ENCODE measurements around the gene ZNF527. TPM values are rescaled to one million over a fixed set of nuclear protein-coding genes. Genes with fewer than 3 reads are reported as not detected.
"Not testable (repeated sequence)": the region's sequence is repeated elsewhere in the genome, so short reads cannot be mapped to it uniquely, and the experiment has no call there.

The ZNF527 gene
- total RNA-seq, 1 experiment from 2014 or later: 3.2 TPM

DNA sequence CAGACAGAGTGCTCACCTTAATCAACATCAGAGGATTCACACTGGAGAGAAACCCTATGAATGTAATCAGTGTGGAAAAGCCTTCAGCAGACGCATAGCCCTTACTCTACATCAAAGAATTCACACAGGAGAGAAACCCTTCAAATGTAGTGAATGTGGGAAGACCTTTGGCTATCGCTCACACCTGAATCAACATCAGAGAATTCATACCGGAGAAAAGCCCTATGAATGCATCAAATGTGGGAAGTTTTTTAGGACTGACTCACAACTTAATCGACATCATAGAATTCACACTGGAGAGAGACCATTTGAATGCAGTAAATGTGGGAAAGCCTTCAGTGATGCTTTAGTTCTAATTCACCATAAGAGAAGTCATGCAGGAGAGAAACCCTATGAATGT, 18.3 kb downstream of the ZNF527 start:
- BruUV-seq (replicated peaks): no TSS peak
- H2AFZ ChIP-seq: no peak overlapping the region
- POLR2A ChIA-PET (ENCODE audit: unreplicated experiment): no interaction called here

DNA sequence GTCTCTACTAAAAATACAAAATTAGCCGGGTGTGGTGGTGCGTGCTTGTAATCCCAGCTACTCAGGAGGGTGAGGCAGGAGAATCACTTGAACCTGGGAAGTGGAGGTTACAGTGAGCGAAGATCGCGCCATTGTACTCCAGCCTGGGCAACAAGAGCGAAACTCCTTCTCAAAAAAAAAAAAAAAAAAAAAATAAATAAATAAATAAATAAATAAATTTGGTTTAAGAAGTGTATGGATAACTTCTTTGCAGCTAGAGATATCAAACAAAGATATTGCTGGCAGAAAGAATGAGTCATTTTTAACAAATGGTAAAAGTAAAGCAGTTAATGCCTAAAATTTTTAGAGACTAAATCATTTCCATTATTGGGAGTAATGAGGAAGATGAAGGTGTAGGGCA, 20.5 kb downstream of the ZNF527 start:
- H2AFZ ChIP-seq; POLR2A ChIA-PET (ENCODE audit: unreplicated experiment); DNase-seq; H3K4me2 ChIP-seq; H3K79me2 ChIP-seq (ENCODE audit: low read depth); H3K27me3 ChIP-seq (ENCODE audit: insufficient read depth, low read depth); H4K20me1 ChIP-seq (ENCODE audit: insufficient read depth); H3K4me3 ChIP-seq; H3K9me2 ChIP-seq (ENCODE audit: insufficient read depth); BruUV-seq (replicated peaks); CTCF ChIA-PET; H3K4me1 ChIP-seq (replicated peaks; ENCODE audit: insufficient read depth); intact Hi-C loops (cut with micrococcal nuclease; ENCODE audit: unreplicated experiment); H3F3A ChIP-seq (ENCODE audit: insufficient read depth, low read depth); H3K27ac ChIP-seq: not testable (repeated sequence)
- Histone ChIP-seq H3K36me3 (ENCODE audit: low read depth) (peaks cover 17% of the 10 kb centered on the region), H3K9me3 (ENCODE audit: insufficient read depth, low read depth) (peaks cover 53% of the 10 kb centered on the region)

More for the DNA sequence above, 18.3 kb downstream of the ZNF527 start:
- CTCF ChIA-PET: no interaction called here
- Histone ChIP-seq H4K20me1 (ENCODE audit: insufficient read depth) (no peaks in the 10 kb centered on the region), H3K36me3 (ENCODE audit: low read depth) (peaks cover 26% of the 10 kb centered on the region), H3K4me1 (replicated peaks; ENCODE audit: insufficient read depth) (no peaks in the 10 kb centered on the region), H3K4me3 (no peak overlapping the region; the same call in 1 of the 2 replicates), H3K27ac (no peak overlapping the region), H3K9me2 (ENCODE audit: insufficient read depth) (no peaks in the 10 kb centered on the region), H3K27me3 (ENCODE audit: insufficient read depth, low read depth) (no peaks in the 10 kb centered on the region), H3K79me2 (ENCODE audit: low read depth) (no peaks in the 10 kb centered on the region), H3K4me2 (no peak overlapping the region), H3K9me3 (ENCODE audit: insufficient read depth, low read depth) (peaks cover 63% of the 10 kb centered on the region), H3F3A (ENCODE audit: insufficient read depth, low read depth) (no peaks in the 10 kb centered on the region)
- DNase-seq: no peak
- TF ChIP-seq, protein P1, sequence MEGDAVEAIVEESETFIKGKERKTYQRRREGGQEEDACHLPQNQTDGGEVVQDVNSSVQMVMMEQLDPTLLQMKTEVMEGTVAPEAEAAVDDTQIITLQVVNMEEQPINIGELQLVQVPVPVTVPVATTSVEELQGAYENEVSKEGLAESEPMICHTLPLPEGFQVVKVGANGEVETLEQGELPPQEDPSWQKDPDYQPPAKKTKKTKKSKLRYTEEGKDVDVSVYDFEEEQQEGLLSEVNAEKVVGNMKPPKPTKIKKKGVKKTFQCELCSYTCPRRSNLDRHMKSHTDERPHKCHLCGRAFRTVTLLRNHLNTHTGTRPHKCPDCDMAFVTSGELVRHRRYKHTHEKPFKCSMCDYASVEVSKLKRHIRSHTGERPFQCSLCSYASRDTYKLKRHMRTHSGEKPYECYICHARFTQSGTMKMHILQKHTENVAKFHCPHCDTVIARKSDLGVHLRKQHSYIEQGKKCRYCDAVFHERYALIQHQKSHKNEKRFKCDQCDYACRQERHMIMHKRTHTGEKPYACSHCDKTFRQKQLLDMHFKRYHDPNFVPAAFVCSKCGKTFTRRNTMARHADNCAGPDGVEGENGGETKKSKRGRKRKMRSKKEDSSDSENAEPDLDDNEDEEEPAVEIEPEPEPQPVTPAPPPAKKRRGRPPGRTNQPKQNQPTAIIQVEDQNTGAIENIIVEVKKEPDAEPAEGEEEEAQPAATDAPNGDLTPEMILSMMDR (conservative IDR thresholded peaks at IDR 0.05): no peak
- TF ChIP-seq EZH2 (IDR thresholded peaks at IDR 0.05; ENCODE audit: low read depth): no peak
- intact Hi-C loops (cut with micrococcal nuclease; ENCODE audit: unreplicated experiment): no loop called here

DNA sequence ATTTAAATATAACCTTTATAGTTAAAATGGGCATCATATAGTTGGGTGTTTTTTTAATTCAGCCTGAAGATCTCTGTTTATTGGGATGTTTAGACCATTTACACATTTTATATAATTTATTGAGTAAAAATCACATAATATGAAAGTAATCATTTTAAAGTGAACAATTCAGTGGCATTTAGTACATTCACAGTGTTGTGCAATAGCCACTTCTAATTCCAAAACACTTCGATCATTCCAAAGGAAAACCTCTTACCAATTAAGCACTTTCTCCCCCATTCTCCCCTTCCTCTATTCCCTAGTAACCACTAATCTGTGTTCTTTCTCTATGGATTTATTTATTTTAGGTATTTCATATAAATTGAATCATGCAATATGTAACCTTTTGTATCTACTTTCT, 30.2 kb downstream of the ZNF527 start:
- H4K20me1 ChIP-seq (ENCODE audit: insufficient read depth): no peaks in the 10 kb centered on the region
- H3K79me2 ChIP-seq (ENCODE audit: low read depth): no peaks in the 10 kb centered on the region
- no TSS peak for BruUV-seq (replicated peaks)
- peaks cover 14% of the 10 kb centered on the region for H3K9me3 ChIP-seq (ENCODE audit: insufficient read depth, low read depth)
- no peak for TF ChIP-seq EZH2 (IDR thresholded peaks at IDR 0.05; ENCODE audit: low read depth)
- TF ChIP-seq, protein P1 (conservative IDR thresholded peaks at IDR 0.05): no peak
- H3K27ac ChIP-seq: no peak overlapping the region
- ChIA-PET CTCF (no interaction called here), POLR2A (ENCODE audit: unreplicated experiment) (no interaction called here)
- no peaks in the 10 kb centered on the region for H3F3A ChIP-seq (ENCODE audit: insufficient read depth, low read depth)
- H3K27me3 ChIP-seq (ENCODE audit: insufficient read depth, low read depth): no peaks in the 10 kb centered on the region
- H3K4me3 ChIP-seq: no peak overlapping the region
- no peak overlapping the region for H3K4me2 ChIP-seq
- no peak for DNase-seq
- no peaks in the 10 kb centered on the region for H3K9me2 ChIP-seq (ENCODE audit: insufficient read depth)
- H3K36me3 ChIP-seq (ENCODE audit: low read depth): no peaks in the 10 kb centered on the region
- intact Hi-C loops (cut with micrococcal nuclease; ENCODE audit: unreplicated experiment): no loop called here
- no peaks in the 10 kb centered on the region for H3K4me1 ChIP-seq (replicated peaks; ENCODE audit: insufficient read depth)
- H2AFZ ChIP-seq: no peak overlapping the region

DNA sequence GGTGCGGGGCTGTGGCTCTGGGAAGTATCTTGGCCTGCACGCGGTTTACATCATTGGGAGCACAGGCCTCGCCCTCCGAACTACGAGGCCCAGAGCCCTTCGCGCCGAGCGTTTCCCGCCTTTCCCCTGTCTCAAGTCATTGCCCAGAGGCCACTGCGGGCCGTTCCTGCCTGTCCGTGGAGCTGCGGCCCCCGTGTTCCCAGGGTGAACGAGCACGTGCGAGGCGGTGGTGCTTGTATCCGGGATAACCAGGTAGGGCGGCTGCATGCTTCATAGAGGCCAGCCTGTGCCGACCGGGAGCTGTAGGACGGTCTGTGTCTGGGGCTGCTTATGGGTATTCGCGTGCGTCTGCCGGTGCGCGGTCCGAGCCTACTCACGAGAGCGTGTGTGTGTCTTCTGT, 32.5 kb downstream of the ZNF527 start:
- no peaks in the 10 kb centered on the region for H3K79me2 ChIP-seq (ENCODE audit: low read depth)
- no peaks in the 10 kb centered on the region for H3K36me3 ChIP-seq (ENCODE audit: low read depth)
- ChIA-PET POLR2A (ENCODE audit: unreplicated experiment) (no interaction called here), CTCF (no interaction called here)
- BruUV-seq (replicated peaks): no TSS peak
- H2AFZ ChIP-seq: no peak overlapping the region
- peaks cover 19% of the 10 kb centered on the region; the same call in 1 of the 2 replicates for H3K9me3 ChIP-seq (ENCODE audit: insufficient read depth, low read depth)
- no peaks in the 10 kb centered on the region for H3F3A ChIP-seq (ENCODE audit: insufficient read depth, low read depth)
- H3K27ac ChIP-seq: no peak overlapping the region
- no peak overlapping the region for H3K4me2 ChIP-seq
- H3K4me1 ChIP-seq (replicated peaks; ENCODE audit: insufficient read depth): no peaks in the 10 kb centered on the region
- no peaks in the 10 kb centered on the region for H3K9me2 ChIP-seq (ENCODE audit: insufficient read depth)
- no peaks in the 10 kb centered on the region for H3K27me3 ChIP-seq (ENCODE audit: insufficient read depth, low read depth)
- DNase-seq: no peak
- intact Hi-C loops (cut with micrococcal nuclease; ENCODE audit: unreplicated experiment): no loop called here
- TF ChIP-seq, protein P1 (conservative IDR thresholded peaks at IDR 0.05): no peak
- no peak for TF ChIP-seq EZH2 (IDR thresholded peaks at IDR 0.05; ENCODE audit: low read depth)
- H3K4me3 ChIP-seq: no peak overlapping the region
- no peaks in the 10 kb centered on the region for H4K20me1 ChIP-seq (ENCODE audit: insufficient read depth)

DNA sequence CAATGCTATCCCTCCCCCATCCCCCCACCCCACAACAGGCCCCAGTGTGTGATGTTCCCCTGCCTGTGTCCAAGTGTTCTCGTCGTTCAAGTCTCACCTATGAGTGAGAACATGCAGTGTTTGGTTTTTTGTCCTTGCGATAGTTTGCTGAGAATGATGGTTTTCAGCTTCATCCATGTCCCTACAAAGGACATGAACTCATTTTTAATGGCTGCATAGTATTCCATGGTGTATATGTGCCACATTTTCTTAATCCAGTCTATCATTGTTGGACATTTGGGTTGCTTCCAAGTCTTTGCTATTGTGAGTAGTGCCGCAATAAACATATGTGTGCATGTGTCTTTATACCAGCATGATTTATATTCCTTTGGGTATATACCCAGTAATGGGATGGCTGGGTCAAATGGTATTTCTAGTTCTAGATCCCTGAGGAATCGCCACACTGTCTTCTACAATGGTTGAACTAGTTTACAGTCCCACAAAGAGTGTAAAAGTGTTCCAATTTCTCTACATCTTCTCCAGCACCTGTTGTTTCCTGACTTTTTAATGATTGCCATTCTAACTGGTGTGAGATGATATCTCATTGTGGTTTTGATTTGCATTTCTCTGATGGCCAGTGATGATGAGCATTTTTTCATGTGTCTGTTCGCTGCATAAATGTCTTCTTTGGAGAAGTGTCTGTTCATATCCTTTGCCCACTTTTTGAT, 35.4 kb downstream of the ZNF527 start:
- H3K79me2 ChIP-seq (ENCODE audit: low read depth); H4K20me1 ChIP-seq (ENCODE audit: insufficient read depth); BruUV-seq (replicated peaks); intact Hi-C loops (cut with micrococcal nuclease; ENCODE audit: unreplicated experiment); H3K36me3 ChIP-seq (ENCODE audit: low read depth); H3K4me1 ChIP-seq (replicated peaks; ENCODE audit: insufficient read depth); H3F3A ChIP-seq (ENCODE audit: insufficient read depth, low read depth); H3K27ac ChIP-seq; POLR2A ChIA-PET (ENCODE audit: unreplicated experiment); H3K27me3 ChIP-seq (ENCODE audit: insufficient read depth, low read depth); H2AFZ ChIP-seq; H3K4me3 ChIP-seq; H3K4me2 ChIP-seq; DNase-seq; CTCF ChIA-PET; H3K9me2 ChIP-seq (ENCODE audit: insufficient read depth): not testable (repeated sequence)
- peaks cover 34% of the 10 kb centered on the region for H3K9me3 ChIP-seq (ENCODE audit: insufficient read depth, low read depth)

Data from PC-9 (cell line).